D721Med (cell line): ENCODE results near the gene KREMEN1.

Experiments used
- DNase-seq: peaks from one replicate; pipeline ENCODE4 v3.0.0; 2011; ENCODE audit warnings: low spot score; ENCODE audit not compliant: insufficient read length
- FAIRE-seq: peaks from 2 replicates; lab custom pipeline; 2011; peaks lifted over from hg19 to GRCh38; lab: Jason Lieb, UNC
- TF ChIP-seq, protein P1 (sequence below): IDR thresholded peaks from 2 replicates; pipeline ENCODE4 v1.5.1; 2012; ENCODE audit warnings: mild to moderate bottlenecking, control low read depth; ENCODE audit not compliant: insufficient read depth; ENCODE audit errors: missing control alignments

The KREMEN1 gene

DNA sequence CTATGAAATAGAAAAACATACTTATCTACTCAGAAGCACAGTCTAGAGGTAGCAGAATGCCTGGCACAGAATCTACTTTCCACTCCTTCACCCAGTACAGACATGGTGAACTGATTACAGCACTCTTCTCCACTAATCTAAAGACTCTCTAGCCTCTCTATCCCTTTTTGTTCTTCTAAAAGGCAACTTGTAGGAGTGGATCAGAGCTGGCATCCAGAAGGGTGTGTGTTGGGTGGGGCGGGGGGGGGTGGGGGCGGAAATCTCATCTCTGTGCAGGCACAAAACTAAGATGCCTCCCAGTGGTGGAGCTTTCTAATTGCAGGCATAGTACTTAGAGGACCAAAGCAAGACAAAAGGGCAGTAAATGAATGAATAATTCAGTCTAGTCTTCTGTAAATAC lies 121.3 kb downstream of the KREMEN1 start:
- FAIRE-seq: no peak
- TF ChIP-seq, protein P1, sequence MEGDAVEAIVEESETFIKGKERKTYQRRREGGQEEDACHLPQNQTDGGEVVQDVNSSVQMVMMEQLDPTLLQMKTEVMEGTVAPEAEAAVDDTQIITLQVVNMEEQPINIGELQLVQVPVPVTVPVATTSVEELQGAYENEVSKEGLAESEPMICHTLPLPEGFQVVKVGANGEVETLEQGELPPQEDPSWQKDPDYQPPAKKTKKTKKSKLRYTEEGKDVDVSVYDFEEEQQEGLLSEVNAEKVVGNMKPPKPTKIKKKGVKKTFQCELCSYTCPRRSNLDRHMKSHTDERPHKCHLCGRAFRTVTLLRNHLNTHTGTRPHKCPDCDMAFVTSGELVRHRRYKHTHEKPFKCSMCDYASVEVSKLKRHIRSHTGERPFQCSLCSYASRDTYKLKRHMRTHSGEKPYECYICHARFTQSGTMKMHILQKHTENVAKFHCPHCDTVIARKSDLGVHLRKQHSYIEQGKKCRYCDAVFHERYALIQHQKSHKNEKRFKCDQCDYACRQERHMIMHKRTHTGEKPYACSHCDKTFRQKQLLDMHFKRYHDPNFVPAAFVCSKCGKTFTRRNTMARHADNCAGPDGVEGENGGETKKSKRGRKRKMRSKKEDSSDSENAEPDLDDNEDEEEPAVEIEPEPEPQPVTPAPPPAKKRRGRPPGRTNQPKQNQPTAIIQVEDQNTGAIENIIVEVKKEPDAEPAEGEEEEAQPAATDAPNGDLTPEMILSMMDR: no peak
- DNase-seq: no peak

GRCh38 chr22:29195118-29195963 lies 122.5 kb downstream of the KREMEN1 start:
- FAIRE-seq (no peak), DNase-seq (no peak)
- TF ChIP-seq, protein P1: no peak

DNA sequence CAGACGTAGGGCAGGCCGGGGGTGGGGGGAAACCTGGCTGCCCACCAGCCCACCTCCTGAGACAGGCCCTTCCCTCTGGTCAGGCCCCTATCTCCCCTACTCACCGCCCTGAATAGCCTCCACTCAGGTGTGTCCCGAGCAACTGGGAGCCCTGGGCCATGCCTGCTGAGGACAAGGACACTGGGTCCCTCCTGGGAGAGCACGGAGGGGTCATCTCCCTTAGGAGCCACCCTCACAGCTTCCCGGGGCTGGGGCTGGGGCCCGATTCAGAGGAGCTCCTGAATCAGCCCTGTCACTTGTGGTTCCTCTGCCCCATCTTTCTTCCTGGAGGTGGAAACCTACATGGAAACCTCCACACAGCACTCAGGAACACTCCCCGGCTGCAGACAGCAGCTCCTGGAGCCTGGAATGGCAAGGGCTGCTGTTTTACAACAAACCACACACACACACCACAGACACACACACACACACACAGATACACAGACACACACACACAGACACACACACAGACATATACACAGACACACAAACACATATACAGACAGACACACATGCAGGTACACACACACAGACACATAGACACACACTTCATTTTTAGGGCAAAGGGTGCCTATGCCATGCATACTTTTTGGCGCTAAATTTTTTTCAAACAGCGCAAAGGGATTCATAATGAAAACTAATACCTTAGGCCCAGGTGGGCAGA lies 123.3 kb downstream of the KREMEN1 start:
- FAIRE-seq (no peak), DNase-seq (no peak)
- TF ChIP-seq, protein P1: no peak

- TF ChIP-seq, protein P1: no peak
- DNase-seq: no peak
- FAIRE-seq: no peak
Observed at GRCh38 chr22:29197096-29197495, 124.3 kb downstream of the KREMEN1 start.

DNA sequence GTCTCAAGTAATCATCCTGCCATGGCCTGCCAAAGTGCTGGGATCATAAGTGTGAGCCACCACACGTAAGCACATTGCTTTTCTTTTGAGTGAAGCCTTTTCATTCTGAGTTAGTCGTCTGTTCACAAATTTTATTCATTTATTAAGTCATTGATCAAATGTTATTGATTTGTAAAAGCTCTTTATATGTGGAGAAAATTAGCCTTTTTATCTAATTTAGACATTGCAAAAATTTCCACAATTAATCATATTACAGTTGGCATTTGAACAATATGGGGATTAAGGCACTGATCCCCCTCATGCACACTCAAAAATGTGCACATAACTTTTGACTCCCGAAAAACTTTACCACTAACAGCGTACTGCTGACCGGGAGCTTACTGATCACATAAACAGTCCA lies 125.4 kb downstream of the KREMEN1 start:
- DNase-seq (no peak), FAIRE-seq (no peak)
- TF ChIP-seq, protein P1: no peak

DNA sequence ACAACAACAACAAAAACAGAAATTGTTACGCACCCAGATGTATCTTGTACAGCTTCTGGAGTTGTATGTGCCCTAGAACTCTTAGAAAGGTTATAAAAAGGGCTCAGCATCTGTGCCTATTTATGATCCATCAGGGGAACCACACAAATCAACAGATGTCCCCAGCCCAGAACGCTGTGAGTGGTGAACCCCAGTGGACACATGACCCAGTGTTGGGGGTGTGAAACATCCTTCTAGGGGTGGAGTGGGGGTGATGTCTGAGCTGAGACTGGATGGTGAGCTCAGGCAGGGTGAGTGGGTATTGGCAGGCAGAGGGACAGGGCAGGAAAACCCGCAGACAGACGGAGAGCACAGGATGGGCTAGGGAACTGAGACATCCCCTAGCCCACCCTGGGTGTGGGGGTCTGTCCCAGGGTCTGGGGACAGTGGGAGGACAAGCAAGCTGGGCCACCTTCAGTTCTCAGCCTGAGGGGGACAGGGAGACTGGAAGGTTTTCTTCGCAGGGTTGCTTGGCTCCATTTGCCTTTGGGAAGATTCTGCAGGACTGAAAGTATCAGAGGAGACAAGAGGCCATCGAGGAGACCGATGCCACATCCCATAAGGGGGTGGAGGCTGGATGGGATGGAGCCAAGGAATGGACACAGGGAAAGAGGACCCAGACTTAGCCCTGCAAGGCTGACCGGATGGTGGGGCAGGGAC lies 127.0 kb downstream of the KREMEN1 start:
- TF ChIP-seq, protein P1: no peak
- FAIRE-seq (no peak), DNase-seq (no peak)
